GM13976 (cell line): ENCODE results near the gene OR1S1.

Experiments used
- DNase-seq: peaks from one replicate; pipeline ENCODE4 v3.0.0; 2012; ENCODE audit warnings: low spot score
- in situ Hi-C: fragments of 300-500 bp; cut with MboI; formaldehyde crosslinking; loops from one replicate; pipeline ENCODE4 v1.12.0; 2022; ENCODE audit warnings: low sequenced_read_pairs, mixed read lengths, inconsistent platforms; ENCODE audit not compliant: unreplicated experiment
- TF ChIP-seq, protein P1 (sequence below): IDR thresholded peaks from 2 replicates; pipeline ENCODE4 v1.5.1; 2012; ENCODE audit warnings: borderline replicate concordance, mild to moderate bottlenecking; ENCODE audit not compliant: insufficient read depth; ENCODE audit errors: extremely low read depth, missing control alignments, control extremely low read depth

The OR1S1 gene

DNA sequence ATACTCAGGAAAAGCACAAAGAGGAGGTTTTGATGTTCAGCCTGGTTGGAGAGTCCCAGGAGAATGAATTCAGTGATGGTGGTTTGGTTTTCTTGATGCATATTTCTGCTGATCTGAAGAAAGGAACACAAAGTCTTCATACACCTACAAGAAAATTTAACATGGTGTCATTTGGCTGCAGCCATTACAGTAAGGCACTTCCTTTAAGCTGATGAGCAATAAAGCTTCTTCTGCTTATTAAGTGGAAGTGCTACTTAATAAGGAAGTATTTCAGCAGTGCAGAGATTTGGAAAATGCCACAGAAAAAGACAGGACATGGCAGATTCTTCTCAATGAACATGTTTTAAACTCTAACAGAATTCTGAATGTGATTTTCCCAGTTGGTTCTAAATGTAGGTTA is 8.5 kb upstream of the OR1S1 start, which contains the start of gene OR1S2:
TSS of gene OR1S2 (minus strand) at position 101 of the 400 bp plus-strand sequence. CDS start at position 101, 0 bp downstream.
- TF ChIP-seq, protein P1, sequence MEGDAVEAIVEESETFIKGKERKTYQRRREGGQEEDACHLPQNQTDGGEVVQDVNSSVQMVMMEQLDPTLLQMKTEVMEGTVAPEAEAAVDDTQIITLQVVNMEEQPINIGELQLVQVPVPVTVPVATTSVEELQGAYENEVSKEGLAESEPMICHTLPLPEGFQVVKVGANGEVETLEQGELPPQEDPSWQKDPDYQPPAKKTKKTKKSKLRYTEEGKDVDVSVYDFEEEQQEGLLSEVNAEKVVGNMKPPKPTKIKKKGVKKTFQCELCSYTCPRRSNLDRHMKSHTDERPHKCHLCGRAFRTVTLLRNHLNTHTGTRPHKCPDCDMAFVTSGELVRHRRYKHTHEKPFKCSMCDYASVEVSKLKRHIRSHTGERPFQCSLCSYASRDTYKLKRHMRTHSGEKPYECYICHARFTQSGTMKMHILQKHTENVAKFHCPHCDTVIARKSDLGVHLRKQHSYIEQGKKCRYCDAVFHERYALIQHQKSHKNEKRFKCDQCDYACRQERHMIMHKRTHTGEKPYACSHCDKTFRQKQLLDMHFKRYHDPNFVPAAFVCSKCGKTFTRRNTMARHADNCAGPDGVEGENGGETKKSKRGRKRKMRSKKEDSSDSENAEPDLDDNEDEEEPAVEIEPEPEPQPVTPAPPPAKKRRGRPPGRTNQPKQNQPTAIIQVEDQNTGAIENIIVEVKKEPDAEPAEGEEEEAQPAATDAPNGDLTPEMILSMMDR: no peak
- in situ Hi-C loops: no loop called here
- no peak for DNase-seq

DNA sequence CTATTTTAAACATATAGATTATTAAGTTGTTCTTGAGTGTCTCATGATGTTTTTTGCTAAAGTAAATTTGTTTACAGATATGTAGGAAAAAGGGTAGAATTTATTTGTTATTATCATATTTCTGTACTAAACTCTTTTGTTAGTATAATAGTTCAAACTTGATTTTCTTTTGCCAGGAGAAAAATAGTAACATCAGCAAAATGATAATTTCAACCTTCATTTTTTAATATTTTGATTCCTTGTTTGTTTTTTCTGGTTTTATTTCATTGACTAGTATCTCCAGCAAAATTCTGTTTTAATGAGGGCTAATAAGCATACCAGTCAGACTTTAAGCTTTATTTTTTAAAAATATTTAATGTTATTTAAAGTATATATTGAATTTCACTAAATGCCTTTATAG is 4.0 kb downstream of the OR1S1 start:
- in situ Hi-C loops: no loop called here
- TF ChIP-seq, protein P1: no peak
- no peak for DNase-seq

DNA sequence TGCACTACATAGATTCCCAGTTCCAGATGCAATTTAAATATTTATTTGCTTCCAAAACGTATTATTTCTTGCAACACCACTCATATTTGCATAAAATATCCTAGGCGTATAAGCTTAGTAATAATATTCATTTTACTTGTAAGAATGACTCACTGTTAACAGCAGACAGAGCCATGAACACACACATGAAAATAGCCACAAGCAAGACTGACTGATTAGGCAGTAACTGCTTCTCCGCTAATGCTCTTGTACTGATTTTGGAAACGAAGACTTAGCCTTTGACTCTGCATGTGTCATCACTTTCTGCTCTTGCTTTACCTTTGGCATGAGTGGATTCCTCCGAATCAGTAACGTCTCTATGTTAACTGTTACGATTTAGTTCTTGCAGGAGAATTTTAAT is 10.2 kb downstream of the OR1S1 start:
- in situ Hi-C loops: no loop called here
- DNase-seq: no peak

DNA sequence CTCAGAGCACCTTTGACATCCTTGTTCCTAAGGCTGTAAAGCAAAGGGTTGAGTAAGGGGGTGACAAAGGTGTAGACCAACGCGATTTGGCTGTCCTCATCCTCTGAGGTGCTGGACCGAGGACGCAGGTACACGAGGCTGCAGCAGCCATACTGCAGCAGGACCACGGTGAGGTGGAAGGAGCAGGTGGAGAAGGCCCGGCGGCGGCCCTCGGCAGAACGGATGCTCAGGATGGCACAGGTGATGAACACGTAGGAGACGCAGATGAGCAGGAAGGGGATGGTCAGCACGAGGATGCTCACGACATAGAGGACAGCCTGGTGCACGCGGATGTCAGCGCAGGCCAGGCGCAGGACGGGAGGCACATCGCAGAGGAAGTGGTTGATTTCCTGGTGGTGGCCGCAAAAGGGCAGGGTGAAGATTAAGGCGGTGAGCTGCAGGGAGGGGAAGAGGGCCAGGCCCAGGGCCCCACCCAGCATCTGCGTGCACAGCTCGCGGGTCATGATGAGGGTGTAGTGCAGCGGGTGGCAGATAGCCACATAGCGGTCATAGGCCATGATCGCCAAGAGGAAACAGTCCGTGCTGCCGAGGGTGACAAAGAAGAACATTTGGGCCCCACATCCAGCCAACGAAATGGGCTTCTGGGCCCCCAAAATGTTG is 15.6 kb downstream of the OR1S1 start:
- TF ChIP-seq, protein P1: no peak
- no peak for DNase-seq
- in situ Hi-C loops: no loop called here

More for the DNA sequence above, 10.2 kb downstream of the OR1S1 start:
- TF ChIP-seq, protein P1: no peak

DNA sequence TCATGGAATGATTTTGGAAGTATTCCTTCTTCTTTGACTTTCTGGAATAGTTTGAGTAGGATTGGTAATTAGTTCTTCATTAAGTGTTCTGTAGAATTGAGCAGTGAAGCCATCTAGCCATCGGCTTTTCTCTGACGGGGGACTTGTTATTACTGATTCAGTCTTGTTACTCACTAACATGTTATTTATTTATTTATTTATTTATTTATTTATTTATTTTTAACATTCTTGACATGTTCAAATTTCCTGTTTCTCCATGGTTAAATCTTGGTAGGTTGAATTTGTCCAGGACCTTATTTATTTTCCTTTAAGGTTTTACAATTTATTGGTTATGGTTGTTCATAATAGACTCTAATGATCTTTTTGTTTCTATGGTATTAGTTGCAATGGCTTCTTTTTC is 31.4 kb downstream of the OR1S1 start:
- in situ Hi-C loops: no loop called here
- TF ChIP-seq, protein P1: no peak
- no peak for DNase-seq

DNA sequence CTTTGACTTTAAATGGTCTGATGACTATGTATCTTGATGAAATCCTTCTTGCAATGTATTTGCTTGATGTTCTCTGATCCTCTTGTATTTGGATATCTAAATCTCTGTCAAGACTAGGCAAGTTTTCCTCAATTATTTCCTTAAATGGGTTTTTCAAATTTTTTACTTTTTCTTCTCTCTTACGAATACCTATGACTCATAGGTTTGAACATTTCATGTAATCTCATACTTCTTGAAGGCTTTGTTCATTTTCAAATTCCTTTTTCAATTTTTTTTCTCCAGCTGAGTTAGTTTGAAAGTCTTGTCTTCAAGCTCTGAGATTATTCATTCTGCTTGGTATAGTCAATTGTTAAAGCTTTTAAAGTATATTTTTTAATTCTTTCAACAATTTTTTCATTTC is 42.4 kb downstream of the OR1S1 start:
- TF ChIP-seq, protein P1: no peak
- in situ Hi-C loops: no loop called here
- DNase-seq: no peak
